ENCODE results near the gene PCDHA7. TPM values are rescaled to one million over a fixed set of nuclear protein-coding genes. Genes with fewer than 3 reads are reported as not detected.
"Not testable (repeated sequence)": the region's sequence is repeated elsewhere in the genome, so short reads cannot be mapped to it uniquely, and the experiment has no call there.

PCDHA7 gene
- total RNA-seq, 1 experiment from 2014 or later, result not detected

DNA sequence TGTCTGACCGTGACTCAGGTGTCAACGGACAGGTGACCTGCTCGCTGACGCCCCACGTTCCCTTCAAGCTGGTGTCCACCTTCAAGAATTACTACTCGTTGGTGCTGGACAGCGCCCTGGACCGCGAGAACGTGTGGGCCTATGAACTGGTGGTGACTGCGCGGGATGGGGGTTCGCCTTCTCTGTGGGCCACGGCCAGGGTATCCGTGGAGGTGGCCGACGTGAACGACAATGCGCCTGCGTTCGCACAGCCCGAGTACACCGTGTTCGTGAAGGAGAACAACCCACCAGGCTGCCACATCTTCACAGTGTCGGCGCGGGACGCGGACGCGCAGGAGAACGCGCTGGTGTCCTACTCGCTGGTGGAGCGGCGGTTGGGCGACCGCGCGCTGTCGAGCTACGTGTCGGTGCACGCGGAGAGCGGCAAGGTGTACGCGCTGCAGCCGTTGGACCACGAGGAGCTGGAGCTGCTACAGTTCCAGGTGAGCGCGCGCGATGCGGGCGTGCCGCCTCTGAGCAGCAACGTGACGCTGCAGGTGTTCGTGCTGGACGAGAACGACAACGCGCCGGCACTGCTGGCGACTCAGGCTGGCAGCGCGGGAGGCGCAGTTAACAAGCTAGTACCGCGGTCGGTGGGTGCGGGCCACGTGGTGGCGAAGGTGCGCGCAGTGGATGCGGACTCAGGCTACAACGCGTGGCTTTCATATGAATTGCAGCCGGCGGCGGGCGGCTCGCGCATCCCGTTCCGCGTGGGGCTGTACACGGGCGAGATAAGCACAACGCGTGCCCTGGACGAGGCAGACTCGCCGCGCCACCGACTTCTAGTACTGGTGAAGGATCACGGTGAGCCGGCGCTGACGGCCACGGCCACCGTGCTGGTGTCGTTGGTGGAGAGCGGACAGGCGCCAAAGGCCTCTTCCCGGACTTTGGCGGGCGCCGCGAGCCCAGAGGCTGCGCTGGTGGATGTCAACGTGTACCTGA, 36.4 kb downstream of the PCDHA7 start:
- H3K4me1 Mint-ChIP-seq (ENCODE audit: low read depth, unreplicated experiment), result no peaks in the 10 kb centered on the region
- DNase-seq, result no peak
- H3K9me3 Mint-ChIP-seq (ENCODE audit: unreplicated experiment), result no peaks in the 10 kb centered on the region
- H3K4me3 Mint-ChIP-seq (ENCODE audit: unreplicated experiment), result no peak overlapping the region
- TF ChIP-seq, protein P1, sequence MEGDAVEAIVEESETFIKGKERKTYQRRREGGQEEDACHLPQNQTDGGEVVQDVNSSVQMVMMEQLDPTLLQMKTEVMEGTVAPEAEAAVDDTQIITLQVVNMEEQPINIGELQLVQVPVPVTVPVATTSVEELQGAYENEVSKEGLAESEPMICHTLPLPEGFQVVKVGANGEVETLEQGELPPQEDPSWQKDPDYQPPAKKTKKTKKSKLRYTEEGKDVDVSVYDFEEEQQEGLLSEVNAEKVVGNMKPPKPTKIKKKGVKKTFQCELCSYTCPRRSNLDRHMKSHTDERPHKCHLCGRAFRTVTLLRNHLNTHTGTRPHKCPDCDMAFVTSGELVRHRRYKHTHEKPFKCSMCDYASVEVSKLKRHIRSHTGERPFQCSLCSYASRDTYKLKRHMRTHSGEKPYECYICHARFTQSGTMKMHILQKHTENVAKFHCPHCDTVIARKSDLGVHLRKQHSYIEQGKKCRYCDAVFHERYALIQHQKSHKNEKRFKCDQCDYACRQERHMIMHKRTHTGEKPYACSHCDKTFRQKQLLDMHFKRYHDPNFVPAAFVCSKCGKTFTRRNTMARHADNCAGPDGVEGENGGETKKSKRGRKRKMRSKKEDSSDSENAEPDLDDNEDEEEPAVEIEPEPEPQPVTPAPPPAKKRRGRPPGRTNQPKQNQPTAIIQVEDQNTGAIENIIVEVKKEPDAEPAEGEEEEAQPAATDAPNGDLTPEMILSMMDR (IDR thresholded peaks at IDR 0.05; ENCODE audit: insufficient read depth in 1 of 2, low read depth in 1 of 2, low read length in 1 of 2, severe bottlenecking in 1 of 2, unreplicated experiment in 1 of 2), result no peak
- H3K4me1 ChIP-seq, result no peaks in the 10 kb centered on the region
- BruUV-seq (replicated peaks), result no TSS peak
- intact Hi-C loops (cut with micrococcal nuclease; ENCODE audit: unreplicated experiment), result no loop called here
- no peaks in the 10 kb centered on the region for H3K36me3 Mint-ChIP-seq (ENCODE audit: insufficient read depth, unreplicated experiment)
- H3K9me3 ChIP-seq, result peaks cover 7% of the 10 kb centered on the region; the same call in 1 of the 2 replicates
- no peaks in the 10 kb centered on the region for H3K27me3 Mint-ChIP-seq (ENCODE audit: insufficient read depth, unreplicated experiment)
- no peaks in the 10 kb centered on the region for H3K27me3 ChIP-seq (replicated peaks; ENCODE audit: control insufficient read depth, insufficient read depth, low read length)
- ChIA-PET CTCF (no interaction called here), POLR2A (no interaction called here)
- H3K4me3 ChIP-seq (ENCODE audit: low read depth, low read length), result no peak overlapping the region
- H3K27ac Mint-ChIP-seq (ENCODE audit: unreplicated experiment), result no peak overlapping the region
- no peaks in the 10 kb centered on the region for H3K36me3 ChIP-seq (ENCODE audit: control insufficient read depth, insufficient read depth, low read length)

DNA sequence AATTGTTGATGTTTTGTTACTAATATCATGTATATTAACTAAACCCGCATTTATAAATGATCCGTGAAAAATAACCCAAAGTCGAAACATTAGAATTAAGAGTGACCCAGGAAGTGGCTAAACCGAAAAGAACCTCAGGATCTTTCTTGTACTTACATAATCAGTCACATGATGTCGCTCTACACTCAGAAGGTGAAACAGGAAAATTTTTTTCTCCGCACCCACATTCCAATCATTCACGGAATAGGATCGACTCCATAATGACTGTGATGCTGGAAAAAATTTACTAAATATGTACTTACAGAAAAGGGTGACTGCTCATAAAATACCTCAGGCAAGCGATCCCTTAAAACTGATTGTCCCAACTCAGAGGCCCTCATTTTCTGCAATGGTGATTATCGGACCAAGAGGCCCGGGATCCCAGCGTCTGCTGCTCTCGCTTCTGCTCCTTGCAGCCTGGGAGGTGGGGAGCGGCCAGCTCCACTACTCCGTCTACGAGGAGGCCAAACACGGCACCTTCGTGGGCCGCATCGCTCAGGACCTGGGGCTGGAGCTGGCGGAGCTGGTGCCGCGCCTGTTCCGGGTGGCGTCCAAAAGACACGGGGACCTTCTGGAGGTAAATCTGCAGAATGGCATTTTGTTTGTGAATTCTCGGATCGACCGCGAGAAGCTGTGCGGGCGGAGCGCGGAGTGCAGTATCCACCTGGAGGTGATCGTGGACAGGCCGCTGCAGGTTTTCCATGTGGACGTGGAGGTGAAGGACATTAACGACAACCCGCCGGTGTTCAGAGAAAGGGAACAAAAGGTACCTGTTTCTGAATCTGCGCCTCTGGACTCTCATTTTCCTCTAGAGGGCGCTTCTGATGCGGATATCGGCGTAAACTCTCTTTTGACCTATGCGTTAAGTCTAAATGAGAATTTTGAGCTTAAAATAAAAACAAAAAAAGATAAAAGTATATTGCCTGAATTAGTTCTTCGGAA, 41.3 kb downstream of the PCDHA7 start, which contains the start of gene PCDHA12:
Gene PCDHA12, plus strand, starts transcription at position 224 of the 981 bp plus-strand sequence. Its CDS starts 165 bp downstream, at position 389.
- H3K4me3 ChIP-seq (ENCODE audit: low read depth, low read length), result no peak within 1 kb of the TSS
- no peak within 1 kb of the TSS for H3K27ac Mint-ChIP-seq (ENCODE audit: unreplicated experiment)

DNA sequence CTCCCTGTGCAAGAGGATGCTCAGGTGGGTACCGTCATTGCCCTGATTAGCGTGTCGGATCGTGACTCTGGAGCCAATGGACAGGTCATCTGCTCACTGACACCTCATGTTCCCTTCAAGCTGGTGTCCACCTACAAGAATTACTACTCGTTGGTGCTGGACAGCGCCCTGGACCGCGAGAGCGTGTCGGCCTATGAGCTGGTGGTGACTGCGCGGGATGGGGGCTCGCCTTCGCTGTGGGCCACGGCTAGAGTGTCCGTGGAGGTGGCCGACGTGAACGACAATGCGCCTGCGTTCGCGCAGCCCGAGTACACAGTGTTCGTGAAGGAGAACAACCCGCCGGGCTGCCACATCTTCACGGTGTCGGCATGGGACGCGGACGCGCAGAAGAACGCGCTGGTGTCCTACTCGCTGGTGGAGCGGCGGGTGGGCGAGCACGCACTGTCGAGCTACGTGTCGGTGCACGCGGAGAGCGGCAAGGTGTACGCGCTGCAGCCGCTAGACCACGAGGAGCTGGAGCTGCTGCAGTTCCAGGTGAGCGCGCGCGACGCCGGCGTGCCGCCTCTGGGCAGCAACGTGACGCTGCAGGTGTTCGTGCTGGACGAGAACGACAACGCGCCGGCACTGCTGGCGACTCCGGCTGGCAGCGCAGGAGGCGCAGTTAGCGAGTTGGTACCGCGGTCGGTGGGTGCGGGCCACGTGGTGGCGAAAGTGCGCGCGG, 42.6 kb downstream of the PCDHA7 start:
- H3K36me3 Mint-ChIP-seq (ENCODE audit: insufficient read depth, unreplicated experiment); intact Hi-C loops (cut with micrococcal nuclease; ENCODE audit: unreplicated experiment); H3K4me3 Mint-ChIP-seq (ENCODE audit: unreplicated experiment); H3K4me1 Mint-ChIP-seq (ENCODE audit: low read depth, unreplicated experiment); H3K27ac Mint-ChIP-seq (ENCODE audit: unreplicated experiment); CTCF ChIA-PET; H3K27me3 ChIP-seq (replicated peaks; ENCODE audit: control insufficient read depth, insufficient read depth, low read length); BruUV-seq (replicated peaks); POLR2A ChIA-PET; H3K4me1 ChIP-seq; H3K36me3 ChIP-seq (ENCODE audit: control insufficient read depth, insufficient read depth, low read length); H3K27me3 Mint-ChIP-seq (ENCODE audit: insufficient read depth, unreplicated experiment); DNase-seq; H3K9me3 ChIP-seq; H3K4me3 ChIP-seq (ENCODE audit: low read depth, low read length): not testable (repeated sequence)
- H3K9me3 Mint-ChIP-seq (ENCODE audit: unreplicated experiment), result peaks cover 15% of the 10 kb centered on the region

More for the DNA sequence above, 41.3 kb downstream of the PCDHA7 start, which contains the start of gene PCDHA12:
- Mint-ChIP-seq H3K36me3 (ENCODE audit: insufficient read depth, unreplicated experiment) (no peaks in the 10 kb centered on the region), H3K27me3 (ENCODE audit: insufficient read depth, unreplicated experiment) (no peaks in the 10 kb centered on the region), H3K9me3 (ENCODE audit: unreplicated experiment) (peaks cover 7% of the 10 kb centered on the region), H3K4me3 (ENCODE audit: unreplicated experiment) (no peak within 1 kb of the TSS), H3K4me1 (ENCODE audit: low read depth, unreplicated experiment) (no peaks in the 10 kb centered on the region)
- intact Hi-C loops (cut with micrococcal nuclease; ENCODE audit: unreplicated experiment), result no loop called here
- ChIA-PET POLR2A (no interaction called here), CTCF (no interaction called here)
- H3K36me3 ChIP-seq (ENCODE audit: control insufficient read depth, insufficient read depth, low read length), result no peaks in the 10 kb centered on the region
- no peak for DNase-seq
- no TSS peak for BruUV-seq (replicated peaks)
- H3K4me1 ChIP-seq, result no peaks in the 10 kb centered on the region
- H3K9me3 ChIP-seq, result 0 out of 2 replicates have a peak, but pooled peaks cover 4% of the 10 kb centered on the region
- no peaks in the 10 kb centered on the region for H3K27me3 ChIP-seq (replicated peaks; ENCODE audit: control insufficient read depth, insufficient read depth, low read length)
- TF ChIP-seq, protein P1 (IDR thresholded peaks at IDR 0.05; ENCODE audit: insufficient read depth in 1 of 2, low read depth in 1 of 2, low read length in 1 of 2, severe bottlenecking in 1 of 2, unreplicated experiment in 1 of 2), result no peak

All from Caco-2 (cell line).